HepG2 (cell line): Measurements from ENCODE around the gene GRB7. TPM values are rescaled to one million over a fixed set of nuclear protein-coding genes. Genes with fewer than 3 reads are reported as not detected.

Experiments
- ATAC-seq: fragments of 200-7000 bp; cut with Tn5 transposase; 3 replicates; pipeline ENCODE4 v1.9.1; 2020; ENCODE audit warnings: mild to moderate bottlenecking, moderate library complexity
- BruUV-seq: library from RNA; stranded (reverse); fragments of 400-500 nt; replicated peaks from 2 replicates; lab custom pipeline; 2021; lab: Mats Ljungman, UMichigan
- CTCF ChIA-PET: fragments of 300-600 bp; formaldehyde crosslinking; extraction: SDS; loops from one replicate; lab custom pipeline; 2021; ENCODE audit warnings: low total read pairs, inconsistent platforms, low intra/inter-chr PET ratio; lab: Yijun Ruan, JAX
- POLR2A ChIA-PET: fragments of 350-600 bp; sonication (Branson Sonifier 250); formaldehyde crosslinking; loops from one replicate; lab custom pipeline; 2020; ENCODE audit warnings: antibody characterized with exemption, inconsistent platforms; lab: Yijun Ruan, JAX
- DNase-seq: peaks from one replicate; pipeline ENCODE4 v3.0.0-alpha.2; 2015; ENCODE audit warnings: low spot score
- FAIRE-seq: peaks from 3 replicates; lab custom pipeline; 2011; peaks lifted over from hg19 to GRCh38; lab: Jason Lieb, UNC
- H2AFZ ChIP-seq: one replicate; pipeline ENCODE4 v1.6.1; 2011; ENCODE audit warnings: low read length, inconsistent platforms
- H3K27ac ChIP-seq: fragments of 300-600 bp; 3 replicates; pipeline ENCODE4 v1.8.0; 2011; ENCODE audit warnings: mixed run types, mild to moderate bottlenecking, mixed read lengths, low read length, inconsistent platforms; ENCODE audit not compliant: insufficient read depth; ENCODE audit errors: extremely low read length
- H3K27me3 ChIP-seq, 2 experiments: fragments of 200-600 bp in 1 of 2; 2 replicates in 1 of 2; 3 replicates in 1 of 2; pipeline versions ENCODE4 v1.6.0 to v1.8.0; 2011; ENCODE audit warnings: low read length in 2 of 2, mild to moderate bottlenecking in 2 of 2, moderate library complexity in 2 of 2, inconsistent platforms in 1 of 2; ENCODE audit not compliant: insufficient read depth in 2 of 2, control insufficient read depth in 1 of 2
- H3K36me3 ChIP-seq, 2 experiments: fragments of 200-600 bp in 1 of 2; replicated peaks in 1 of 2; 2 replicates in 1 of 2; 3 replicates in 1 of 2; pipeline versions ENCODE4 v1.5.1 to v1.8.0; 2011; ENCODE audit warnings: low read length in 2 of 2, inconsistent platforms in 1 of 2; ENCODE audit not compliant: insufficient read depth in 2 of 2, control insufficient read depth in 1 of 2
- H3K4me1 ChIP-seq: 2 replicates; pipeline ENCODE4 v1.5.1; 2012; ENCODE audit warnings: low read length, inconsistent platforms; ENCODE audit not compliant: insufficient read depth
- H3K4me2 ChIP-seq: 2 replicates; pipeline ENCODE4 v1.6.0; 2011; ENCODE audit warnings: low read depth, low read length, inconsistent platforms
- H3K4me3 ChIP-seq, 3 experiments: fragments of 200-600 bp in 1 of 3; sonication (generic), shearing (Covaris generic) in 1 of 3; replicated peaks in 1 of 3; 2 replicates each; pipeline ENCODE4 v1.5.1; 2011 to 2016; ENCODE audit warnings: low read length in 3 of 3, inconsistent platforms in 2 of 3, low read depth in 2 of 3, mild to moderate bottlenecking in 2 of 3, control low read depth in 1 of 3, mixed read lengths in 1 of 3; ENCODE audit not compliant: insufficient read depth in 1 of 3
- H3K79me2 ChIP-seq: one replicate; pipeline ENCODE4 v1.6.1; 2011; ENCODE audit warnings: low read length, inconsistent platforms; ENCODE audit not compliant: insufficient read depth
- H3K9ac ChIP-seq: 2 replicates; pipeline ENCODE4 v1.6.0; 2011; ENCODE audit warnings: mild to moderate bottlenecking, low read depth, low read length, inconsistent platforms; ENCODE audit not compliant: insufficient read depth
- H3K9me3 ChIP-seq: 2 replicates; pipeline ENCODE4 v1.5.1; 2012; ENCODE audit warnings: mild to moderate bottlenecking, low read length
- H4K20me1 ChIP-seq: 2 replicates; pipeline ENCODE4 v1.6.0; 2011; ENCODE audit warnings: inconsistent platforms, mild to moderate bottlenecking, low read length, moderate library complexity; ENCODE audit not compliant: insufficient read depth
- DMAP1 ChIP-seq: IDR thresholded peaks from 2 replicates; pipeline ENCODE4 v1.6.1; 2016
- DR1 ChIP-seq: sonication (generic); formaldehyde crosslinking; IDR thresholded peaks from 2 replicates; pipeline ENCODE4 v1.8.0; 2021; ENCODE audit warnings: mild to moderate bottlenecking, missing genetic modification reagents, inconsistent platforms
- HOXA5 ChIP-seq: sonication (generic); formaldehyde crosslinking; IDR thresholded peaks from 2 replicates; pipeline ENCODE4 v1.4.0; 2020; ENCODE audit warnings: missing genetic modification reagents
- MAFF ChIP-seq: IDR thresholded peaks from 2 replicates; pipeline ENCODE4 v1.6.1; 2011; ENCODE audit warnings: low read depth, low read length, improper control_type of control experiment
- NR2F1 ChIP-seq, 2 experiments: fragments of 450-650 bp in 1 of 2; formaldehyde crosslinking in 1 of 2; IDR thresholded peaks; 2 replicates each; pipeline versions ENCODE4 v1.5.0 to v1.6.1; 2016 to 2020; ENCODE audit warnings: mild to moderate bottlenecking in 1 of 2, missing compliant biosample characterization in 1 of 2, missing genetic modification reagents in 1 of 2, moderate library complexity in 1 of 2
- PAWR ChIP-seq: sonication (generic); formaldehyde crosslinking; IDR thresholded peaks from 2 replicates; pipeline ENCODE4 v1.4.0; 2020; ENCODE audit warnings: missing genetic modification reagents, mild to moderate bottlenecking, borderline replicate concordance
- THAP8 ChIP-seq: sonication (generic); formaldehyde crosslinking; IDR thresholded peaks from 2 replicates; pipeline ENCODE4 v1.5.1; 2020; ENCODE audit warnings: missing genetic modification reagents, mild to moderate bottlenecking, borderline replicate concordance
- ZNF24 ChIP-seq: fragments of 450-650 bp; IDR thresholded peaks from 2 replicates; pipeline ENCODE4 v1.6.1; 2017; ENCODE audit warnings: antibody characterized with exemption, mild to moderate bottlenecking
- ZNF549 ChIP-seq: sonication (generic); formaldehyde crosslinking; IDR thresholded peaks from 2 replicates; pipeline ENCODE4 v1.5.0; 2020; ENCODE audit warnings: missing genetic modification reagents
- ZNF776 ChIP-seq: sonication (generic); formaldehyde crosslinking; IDR thresholded peaks from 2 replicates; pipeline ENCODE4 v1.4.0; 2020; ENCODE audit warnings: mild to moderate bottlenecking, missing genetic modification reagents
- WGBS: methylation state at CpG from one replicate; pipeline ENCODE4 v1.1.6; 2017; ENCODE audit warnings: low lambda C conversion rate; 5-methylcytosine and 5-hydroxymethylcytosine counted together
- in situ Hi-C: cut with HindIII; loops from 2 replicates; pipeline ENCODE4 v1.10.0; 2017; ENCODE audit warnings: low pct_unique_long_range_greater_than_20kb; ENCODE audit not compliant: extremely low pct_ligation_motif_present
- intact Hi-C: fragments of 100-400 bp; cut with micrococcal nuclease; formaldehyde crosslinking; loops from one replicate; pipeline ENCODE4 v1.10.0; 2022; ENCODE audit not compliant: unreplicated experiment
- polyA plus RNA-seq, 8 experiments: library from polyadenylated mRNA; depleted of rRNA in 3 of 8; stranded (reverse) in 7 of 8; unstranded in 1 of 8; fragments of >200 nt; fragmentation: Illumina TruSeq in 4 of 8; extraction: Trizol in 4 of 8; gene quantifications; 2 replicates each; pipeline versions ENCODE4 v1.2.1 to v1.2.3, GENCODE V29; 2011 to 2016; ENCODE audit warnings: low read depth in 4 of 8, missing spikeins in 1 of 8, mixed read lengths in 1 of 8; ENCODE audit not compliant: insufficient read depth in 1 of 8
- total RNA-seq, 5 experiments: library from RNA; depleted of rRNA; stranded (reverse); fragments of >200 nt; fragmentation: Illumina TruSeq; extraction: Trizol; gene quantifications; 2 replicates each; pipeline ENCODE4 v1.2.3, GENCODE V29; 2016; ENCODE audit warnings: low read depth in 1 of 5
- TF ChIP-seq, protein P1 (sequence below): sonication (generic); formaldehyde crosslinking; IDR thresholded peaks from 2 replicates; pipeline ENCODE4 v1.4.0; 2020; ENCODE audit warnings: missing genetic modification reagents
- TF ChIP-seq, protein P2 (sequence below): sonication (generic); formaldehyde crosslinking; IDR thresholded peaks from 2 replicates; pipeline ENCODE4 v1.4.0; 2020; ENCODE audit warnings: missing genetic modification reagents
- TF ChIP-seq, protein P3 (sequence below): IDR thresholded peaks from 2 replicates; pipeline ENCODE4 v1.6.1; 2012; ENCODE audit warnings: low read length, improper control_type of control experiment

Gene GRB7
- total and polyA plus RNA-seq, 2 of the 13 experiments (the other 11 are each of a cell fraction or from before 2014, with no cell fraction given), result 60.2 to 77.7 TPM

- BruUV-seq, result no TSS peak
- Histone ChIP-seq H2AFZ (no peak overlapping the region), H3K9me3 (no peaks in the 10 kb centered on the region), H3K27me3 (no peaks in the 10 kb centered on the region), H3K4me1 (peaks cover 57% of the 10 kb centered on the region), H3K27ac (peak overlapping the region; percentile 78), H3K4me3 (no peak overlapping the region), H3K79me2 (peaks cover 62% of the 10 kb centered on the region), H4K20me1 (peaks cover 14% of the 10 kb centered on the region; the same call in 1 of the 2 replicates), H3K36me3 (peaks cover 23 to 28% of the 10 kb centered on the region in 2 experiments), H3K4me2 (peak overlapping the region; percentile 92; the same call in 1 of the 2 replicates), H3K9ac (peak overlapping the region; percentile 51; the same call in 1 of the 2 replicates)
- ATAC-seq (no peak), DNase-seq (no peak), FAIRE-seq (no peak)
- intact Hi-C loops (no loop called here), in situ Hi-C loops (no loop called here)
- TF ChIP-seq, protein P1, sequence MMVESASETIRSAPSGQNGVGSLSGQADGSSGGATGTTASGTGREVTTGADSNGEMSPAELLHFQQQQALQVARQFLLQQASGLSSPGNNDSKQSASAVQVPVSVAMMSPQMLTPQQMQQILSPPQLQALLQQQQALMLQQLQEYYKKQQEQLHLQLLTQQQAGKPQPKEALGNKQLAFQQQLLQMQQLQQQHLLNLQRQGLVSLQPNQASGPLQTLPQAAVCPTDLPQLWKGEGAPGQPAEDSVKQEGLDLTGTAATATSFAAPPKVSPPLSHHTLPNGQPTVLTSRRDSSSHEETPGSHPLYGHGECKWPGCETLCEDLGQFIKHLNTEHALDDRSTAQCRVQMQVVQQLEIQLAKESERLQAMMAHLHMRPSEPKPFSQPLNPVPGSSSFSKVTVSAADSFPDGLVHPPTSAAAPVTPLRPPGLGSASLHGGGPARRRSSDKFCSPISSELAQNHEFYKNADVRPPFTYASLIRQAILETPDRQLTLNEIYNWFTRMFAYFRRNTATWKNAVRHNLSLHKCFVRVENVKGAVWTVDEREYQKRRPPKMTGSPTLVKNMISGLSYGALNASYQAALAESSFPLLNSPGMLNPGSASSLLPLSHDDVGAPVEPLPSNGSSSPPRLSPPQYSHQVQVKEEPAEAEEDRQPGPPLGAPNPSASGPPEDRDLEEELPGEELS (CRISPR knock-in tag), result no peak
- 0 out of 2 replicates have a peak, but pooled peaks have one; percentile 6 for TF ChIP-seq DMAP1
- TF ChIP-seq, protein P2, sequence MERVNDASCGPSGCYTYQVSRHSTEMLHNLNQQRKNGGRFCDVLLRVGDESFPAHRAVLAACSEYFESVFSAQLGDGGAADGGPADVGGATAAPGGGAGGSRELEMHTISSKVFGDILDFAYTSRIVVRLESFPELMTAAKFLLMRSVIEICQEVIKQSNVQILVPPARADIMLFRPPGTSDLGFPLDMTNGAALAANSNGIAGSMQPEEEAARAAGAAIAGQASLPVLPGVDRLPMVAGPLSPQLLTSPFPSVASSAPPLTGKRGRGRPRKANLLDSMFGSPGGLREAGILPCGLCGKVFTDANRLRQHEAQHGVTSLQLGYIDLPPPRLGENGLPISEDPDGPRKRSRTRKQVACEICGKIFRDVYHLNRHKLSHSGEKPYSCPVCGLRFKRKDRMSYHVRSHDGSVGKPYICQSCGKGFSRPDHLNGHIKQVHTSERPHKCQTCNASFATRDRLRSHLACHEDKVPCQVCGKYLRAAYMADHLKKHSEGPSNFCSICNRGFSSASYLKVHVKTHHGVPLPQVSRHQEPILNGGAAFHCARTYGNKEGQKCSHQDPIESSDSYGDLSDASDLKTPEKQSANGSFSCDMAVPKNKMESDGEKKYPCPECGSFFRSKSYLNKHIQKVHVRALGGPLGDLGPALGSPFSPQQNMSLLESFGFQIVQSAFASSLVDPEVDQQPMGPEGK (CRISPR knock-in tag), result no peak
- no peak for TF ChIP-seq PAWR (CRISPR knock-in tag)
- 0 out of 2 replicates have a peak, but pooled peaks have one; percentile 27 for TF ChIP-seq HOXA5 (CRISPR knock-in tag)
- 0 out of 2 replicates have a peak, but pooled peaks have one; percentile 16 for TF ChIP-seq ZNF776 (CRISPR knock-in tag)
- TF ChIP-seq, protein P3, sequence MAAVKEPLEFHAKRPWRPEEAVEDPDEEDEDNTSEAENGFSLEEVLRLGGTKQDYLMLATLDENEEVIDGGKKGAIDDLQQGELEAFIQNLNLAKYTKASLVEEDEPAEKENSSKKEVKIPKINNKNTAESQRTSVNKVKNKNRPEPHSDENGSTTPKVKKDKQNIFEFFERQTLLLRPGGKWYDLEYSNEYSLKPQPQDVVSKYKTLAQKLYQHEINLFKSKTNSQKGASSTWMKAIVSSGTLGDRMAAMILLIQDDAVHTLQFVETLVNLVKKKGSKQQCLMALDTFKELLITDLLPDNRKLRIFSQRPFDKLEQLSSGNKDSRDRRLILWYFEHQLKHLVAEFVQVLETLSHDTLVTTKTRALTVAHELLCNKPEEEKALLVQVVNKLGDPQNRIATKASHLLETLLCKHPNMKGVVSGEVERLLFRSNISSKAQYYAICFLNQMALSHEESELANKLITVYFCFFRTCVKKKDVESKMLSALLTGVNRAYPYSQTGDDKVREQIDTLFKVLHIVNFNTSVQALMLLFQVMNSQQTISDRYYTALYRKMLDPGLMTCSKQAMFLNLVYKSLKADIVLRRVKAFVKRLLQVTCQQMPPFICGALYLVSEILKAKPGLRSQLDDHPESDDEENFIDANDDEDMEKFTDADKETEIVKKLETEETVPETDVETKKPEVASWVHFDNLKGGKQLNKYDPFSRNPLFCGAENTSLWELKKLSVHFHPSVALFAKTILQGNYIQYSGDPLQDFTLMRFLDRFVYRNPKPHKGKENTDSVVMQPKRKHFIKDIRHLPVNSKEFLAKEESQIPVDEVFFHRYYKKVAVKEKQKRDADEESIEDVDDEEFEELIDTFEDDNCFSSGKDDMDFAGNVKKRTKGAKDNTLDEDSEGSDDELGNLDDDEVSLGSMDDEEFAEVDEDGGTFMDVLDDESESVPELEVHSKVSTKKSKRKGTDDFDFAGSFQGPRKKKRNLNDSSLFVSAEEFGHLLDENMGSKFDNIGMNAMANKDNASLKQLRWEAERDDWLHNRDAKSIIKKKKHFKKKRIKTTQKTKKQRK, result no peak
- TF ChIP-seq DR1 (CRISPR knock-in tag), result 0 out of 2 replicates have a peak, but pooled peaks have one; percentile 15
- TF ChIP-seq ZNF549, result no peak
- no peak for TF ChIP-seq THAP8 (CRISPR knock-in tag)
- 0 out of 4 replicates have a peak, but pooled peaks of 1 of the 2 experiments have one; percentile 18 for TF ChIP-seq NR2F1 (CRISPR knock-in tag; IDR thresholded peaks at IDR 0.05)
- TF ChIP-seq ZNF24, result 0 out of 2 replicates have a peak, but pooled peaks have one; percentile 54
- no peak for TF ChIP-seq MAFF
- 94% methylated on average over 5 of the region's 5 CpGs for WGBS
- POLR2A ChIA-PET, result interaction anchor here (0.6 to 6.6 kb wide), 22 partner anchors 10 to 240 kb away, joined by 3 to 118 read pairs (median 8); partner anchors contain the start of genes GRB7, MIEN1 and PGAP3
- CTCF ChIA-PET, result interaction anchor here (1.6 kb wide), 1 partner anchor 51 kb away, joined by 4 read pairs; no protein-coding TSS in a partner anchor
Observed at GRCh38 chr17:39703913-39704312, 33.8 kb upstream of the GRB7 start.
